ENCODE results near the gene ZSCAN2.
"Not testable (repeated sequence)": the region's sequence is repeated elsewhere in the genome, so short reads cannot be mapped to it uniquely, and the experiment has no call there.

The ZSCAN2 gene

GRCh38 chr15:84582583-84583157 lies 18.1 kb upstream of the ZSCAN2 start:
- DNase-seq (ENCODE audit: insufficient read length, low spot score) (no peak), FAIRE-seq (no peak)
- TF ChIP-seq POLR2A (IDR thresholded peaks at IDR 0.05; ENCODE audit: low read depth, low read length) (no peak), PAX5 (IDR thresholded peaks at IDR 0.05; ENCODE audit: insufficient read depth, low read length, severe bottlenecking) (no peak), SPI1 (IDR thresholded peaks at IDR 0.05; ENCODE audit: low read depth, low read length) (no peak), POLR2AphosphoS5 (IDR thresholded peaks at IDR 0.05; ENCODE audit: low read depth, low read length) (no peak), POU2F2 (IDR thresholded peaks at IDR 0.05; ENCODE audit: low read depth, low read length) (no peak), TAF1 (IDR thresholded peaks at IDR 0.05; ENCODE audit: low read depth, low read length) (no peak)

- not testable (repeated sequence) for DNase-seq (ENCODE audit: insufficient read length, low spot score); FAIRE-seq
Observed at GRCh38 chr15:84583921-84584320, 16.9 kb upstream of the ZSCAN2 start.

GRCh38 chr15:84586696-84587095 lies 14.1 kb upstream of the ZSCAN2 start:
- FAIRE-seq = no peak
- no peak for DNase-seq (ENCODE audit: insufficient read length, low spot score)

GRCh38 chr15:84588053-84588874 lies 12.5 kb upstream of the ZSCAN2 start:
- TF ChIP-seq PAX5 (IDR thresholded peaks at IDR 0.05; ENCODE audit: insufficient read depth, low read length, severe bottlenecking) (peak; percentile 92), POLR2A (IDR thresholded peaks at IDR 0.05; ENCODE audit: low read depth, low read length) (no peak)
- peak; percentile 94 for FAIRE-seq
- peak; percentile 83 for DNase-seq (ENCODE audit: insufficient read length, low spot score)

More at GRCh38 chr15:84586696-84587095, 14.1 kb upstream of the ZSCAN2 start:
- no peak for TF ChIP-seq POLR2AphosphoS5 (IDR thresholded peaks at IDR 0.05; ENCODE audit: low read depth, low read length)
- no peak for TF ChIP-seq POLR2A (IDR thresholded peaks at IDR 0.05; ENCODE audit: low read depth, low read length)
- TF ChIP-seq SPI1 (IDR thresholded peaks at IDR 0.05; ENCODE audit: low read depth, low read length) = no peak
- no peak for TF ChIP-seq TAF1 (IDR thresholded peaks at IDR 0.05; ENCODE audit: low read depth, low read length)
- TF ChIP-seq POU2F2 (IDR thresholded peaks at IDR 0.05; ENCODE audit: low read depth, low read length) = no peak
- TF ChIP-seq PAX5 (IDR thresholded peaks at IDR 0.05; ENCODE audit: insufficient read depth, low read length, severe bottlenecking) = no peak

- DNase-seq (ENCODE audit: insufficient read length, low spot score) (no peak), FAIRE-seq (no peak)
- no peak for TF ChIP-seq POU2F2 (IDR thresholded peaks at IDR 0.05; ENCODE audit: low read depth, low read length)
Observed at GRCh38 chr15:84590406-84590805, 10.4 kb upstream of the ZSCAN2 start.

GRCh38 chr15:84591815-84592214 lies 9.0 kb upstream of the ZSCAN2 start:
- DNase-seq (ENCODE audit: insufficient read length, low spot score) (no peak), FAIRE-seq (no peak)
- TF ChIP-seq TAF1 (IDR thresholded peaks at IDR 0.05; ENCODE audit: low read depth, low read length) (no peak), POLR2A (IDR thresholded peaks at IDR 0.05; ENCODE audit: low read depth, low read length) (no peak), POU2F2 (IDR thresholded peaks at IDR 0.05; ENCODE audit: low read depth, low read length) (no peak), POLR2AphosphoS5 (IDR thresholded peaks at IDR 0.05; ENCODE audit: low read depth, low read length) (no peak), SPI1 (IDR thresholded peaks at IDR 0.05; ENCODE audit: low read depth, low read length) (no peak), PAX5 (IDR thresholded peaks at IDR 0.05; ENCODE audit: insufficient read depth, low read length, severe bottlenecking) (no peak)

- FAIRE-seq (no peak), DNase-seq (ENCODE audit: insufficient read length, low spot score) (no peak)
- TF ChIP-seq PAX5 (IDR thresholded peaks at IDR 0.05; ENCODE audit: insufficient read depth, low read length, severe bottlenecking) (no peak), POLR2AphosphoS5 (IDR thresholded peaks at IDR 0.05; ENCODE audit: low read depth, low read length) (no peak), POLR2A (IDR thresholded peaks at IDR 0.05; ENCODE audit: low read depth, low read length) (no peak), TAF1 (IDR thresholded peaks at IDR 0.05; ENCODE audit: low read depth, low read length) (no peak), POU2F2 (IDR thresholded peaks at IDR 0.05; ENCODE audit: low read depth, low read length) (no peak), SPI1 (IDR thresholded peaks at IDR 0.05; ENCODE audit: low read depth, low read length) (no peak)
Observed at GRCh38 chr15:84594617-84595290, 6.1 kb upstream of the ZSCAN2 start.

- no peak for DNase-seq (ENCODE audit: insufficient read length, low spot score)
- no peak for TF ChIP-seq TAF1 (IDR thresholded peaks at IDR 0.05; ENCODE audit: low read depth, low read length)
- no peak for TF ChIP-seq POLR2AphosphoS5 (IDR thresholded peaks at IDR 0.05; ENCODE audit: low read depth, low read length)
- TF ChIP-seq POU2F2 (IDR thresholded peaks at IDR 0.05; ENCODE audit: low read depth, low read length) = no peak
- no peak for TF ChIP-seq PAX5 (IDR thresholded peaks at IDR 0.05; ENCODE audit: insufficient read depth, low read length, severe bottlenecking)
- TF ChIP-seq SPI1 (IDR thresholded peaks at IDR 0.05; ENCODE audit: low read depth, low read length) = no peak
- TF ChIP-seq POLR2A (IDR thresholded peaks at IDR 0.05; ENCODE audit: low read depth, low read length) = no peak
- no peak for FAIRE-seq
Observed at GRCh38 chr15:84595660-84596059, 5.1 kb upstream of the ZSCAN2 start.

GRCh38 chr15:84597296-84597695 lies 3.5 kb upstream of the ZSCAN2 start:
- TF ChIP-seq POLR2A (IDR thresholded peaks at IDR 0.05; ENCODE audit: low read depth, low read length) = no peak
- no peak for TF ChIP-seq POLR2AphosphoS5 (IDR thresholded peaks at IDR 0.05; ENCODE audit: low read depth, low read length)
- TF ChIP-seq TAF1 (IDR thresholded peaks at IDR 0.05; ENCODE audit: low read depth, low read length) = no peak
- no peak for TF ChIP-seq POU2F2 (IDR thresholded peaks at IDR 0.05; ENCODE audit: low read depth, low read length)
- no peak for TF ChIP-seq PAX5 (IDR thresholded peaks at IDR 0.05; ENCODE audit: insufficient read depth, low read length, severe bottlenecking)
- TF ChIP-seq SPI1 (IDR thresholded peaks at IDR 0.05; ENCODE audit: low read depth, low read length) = no peak
- FAIRE-seq (no peak), DNase-seq (ENCODE audit: insufficient read length, low spot score) (no peak)

GRCh38 chr15:84598250-84598649 lies 2.6 kb upstream of the ZSCAN2 start:
- FAIRE-seq (peak; percentile 31), DNase-seq (ENCODE audit: insufficient read length, low spot score) (no peak)
- TF ChIP-seq POU2F2 (IDR thresholded peaks at IDR 0.05; ENCODE audit: low read depth, low read length) = no peak
- peak; percentile 96 for TF ChIP-seq SPI1 (IDR thresholded peaks at IDR 0.05; ENCODE audit: low read depth, low read length)
- no peak for TF ChIP-seq POLR2AphosphoS5 (IDR thresholded peaks at IDR 0.05; ENCODE audit: low read depth, low read length)
- TF ChIP-seq TAF1 (IDR thresholded peaks at IDR 0.05; ENCODE audit: low read depth, low read length) = no peak
- no peak for TF ChIP-seq POLR2A (IDR thresholded peaks at IDR 0.05; ENCODE audit: low read depth, low read length)
- TF ChIP-seq PAX5 (IDR thresholded peaks at IDR 0.05; ENCODE audit: insufficient read depth, low read length, severe bottlenecking) = no peak
